ENCODE data around the gene TF.
A peak's percentile ranks its signal among the peaks of the same experiment; 100 is the strongest.

TF gene

GRCh38 chr3:133803469-133803868 lies 57.3 kb downstream of the TF start:
- no peak overlapping the region for H3K4me2 ChIP-seq (ENCODE audit: low read depth, low read length, poor library complexity, severe bottlenecking)
- TF ChIP-seq CTCF (IDR thresholded peaks at IDR 0.05; ENCODE audit: insufficient read depth, low read length, poor library complexity, severe bottlenecking) (no peak), EZH2phosphoT487 (conservative IDR thresholded peaks at IDR 0.05; ENCODE audit: low read length) (no peak)
- H3K36me3 ChIP-seq (ENCODE audit: low read length) = peaks cover 11% of the 10 kb centered on the region; the same call in 1 of the 2 replicates
- no peaks in the 10 kb centered on the region for H3K9me3 ChIP-seq (ENCODE audit: insufficient read depth, low read length)
- H2AFZ ChIP-seq (ENCODE audit: low read depth, low read length, severe bottlenecking) = no peak overlapping the region
- no peaks in the 10 kb centered on the region for H4K20me1 ChIP-seq (ENCODE audit: low read depth, low read length)
- H3K79me2 ChIP-seq (ENCODE audit: insufficient read depth, low read length) = peaks cover 24% of the 10 kb centered on the region
- H3K27me3 ChIP-seq (ENCODE audit: low read length) = no peaks in the 10 kb centered on the region
- H3K9ac ChIP-seq (ENCODE audit: low read length) = no peak overlapping the region
- H3F3A ChIP-seq (ENCODE audit: insufficient read depth) = no peaks in the 10 kb centered on the region
- no peaks in the 10 kb centered on the region for H3K9me2 ChIP-seq (replicated peaks; ENCODE audit: insufficient read depth, low read length)
- H3K27ac ChIP-seq (ENCODE audit: low read depth, low read length) = no peak overlapping the region
- no peak overlapping the region for H3K4me3 ChIP-seq (ENCODE audit: insufficient read depth, low read length, poor library complexity, severe bottlenecking)

- no peaks in the 10 kb centered on the region for H4K20me1 ChIP-seq (ENCODE audit: low read depth, low read length)
- H2AFZ ChIP-seq (ENCODE audit: low read depth, low read length, severe bottlenecking) = peak overlapping the region; percentile 100
- no peaks in the 10 kb centered on the region for H3K27me3 ChIP-seq (ENCODE audit: low read length)
- H3K4me2 ChIP-seq (ENCODE audit: low read depth, low read length, poor library complexity, severe bottlenecking) = peak overlapping the region; percentile 77
- H3K36me3 ChIP-seq (ENCODE audit: low read length) = peaks cover 15% of the 10 kb centered on the region; the same call in 1 of the 2 replicates
- no peak overlapping the region for H3K27ac ChIP-seq (ENCODE audit: low read depth, low read length)
- H3K9ac ChIP-seq (ENCODE audit: low read length) = peak overlapping the region; percentile 76
- peaks cover 24% of the 10 kb centered on the region for H3K79me2 ChIP-seq (ENCODE audit: insufficient read depth, low read length)
- no peak for TF ChIP-seq CTCF (IDR thresholded peaks at IDR 0.05; ENCODE audit: insufficient read depth, low read length, poor library complexity, severe bottlenecking)
- no peak for TF ChIP-seq EZH2phosphoT487 (conservative IDR thresholded peaks at IDR 0.05; ENCODE audit: low read length)
- H3F3A ChIP-seq (ENCODE audit: insufficient read depth) = no peaks in the 10 kb centered on the region
- no peaks in the 10 kb centered on the region for H3K9me3 ChIP-seq (ENCODE audit: insufficient read depth, low read length)
- H3K4me3 ChIP-seq (ENCODE audit: insufficient read depth, low read length, poor library complexity, severe bottlenecking) = peak overlapping the region; percentile 91
- H3K9me2 ChIP-seq (replicated peaks; ENCODE audit: insufficient read depth, low read length) = no peaks in the 10 kb centered on the region
Observed at GRCh38 chr3:133804896-133805295, 58.7 kb downstream of the TF start.

- H2AFZ ChIP-seq (ENCODE audit: low read depth, low read length, severe bottlenecking) = peak overlapping the region; percentile 100
- no peaks in the 10 kb centered on the region for H4K20me1 ChIP-seq (ENCODE audit: low read depth, low read length)
- H3K9me3 ChIP-seq (ENCODE audit: insufficient read depth, low read length) = no peaks in the 10 kb centered on the region
- H3K4me2 ChIP-seq (ENCODE audit: low read depth, low read length, poor library complexity, severe bottlenecking) = peak overlapping the region; percentile 77
- H3K4me3 ChIP-seq (ENCODE audit: insufficient read depth, low read length, poor library complexity, severe bottlenecking) = peak overlapping the region; percentile 91
- no peaks in the 10 kb centered on the region for H3K27me3 ChIP-seq (ENCODE audit: low read length)
- peaks cover 19% of the 10 kb centered on the region; the same call in 1 of the 2 replicates for H3K36me3 ChIP-seq (ENCODE audit: low read length)
- no peaks in the 10 kb centered on the region for H3F3A ChIP-seq (ENCODE audit: insufficient read depth)
- TF ChIP-seq CTCF (IDR thresholded peaks at IDR 0.05; ENCODE audit: insufficient read depth, low read length, poor library complexity, severe bottlenecking) (no peak), EZH2phosphoT487 (conservative IDR thresholded peaks at IDR 0.05; ENCODE audit: low read length) (no peak)
- H3K27ac ChIP-seq (ENCODE audit: low read depth, low read length) = no peak overlapping the region
- peaks cover 24% of the 10 kb centered on the region for H3K79me2 ChIP-seq (ENCODE audit: insufficient read depth, low read length)
- H3K9ac ChIP-seq (ENCODE audit: low read length) = peak overlapping the region; percentile 76
- H3K9me2 ChIP-seq (replicated peaks; ENCODE audit: insufficient read depth, low read length) = no peaks in the 10 kb centered on the region
Observed at GRCh38 chr3:133805384-133805701, 59.1 kb downstream of the TF start.
